A673 (cell line): ENCODE results near the gene SNTG2. TPM values are rescaled to one million over a fixed set of nuclear protein-coding genes. Genes with fewer than 3 reads are reported as not detected.

Source experiments
- BruUV-seq: library from RNA; stranded (reverse); fragments of 400-500 nt; replicated peaks from 2 replicates; lab custom pipeline; 2021; lab: Mats Ljungman, UMichigan
- CTCF ChIA-PET: fragments of 300-600 bp; sonication (Branson Sonifier 250); formaldehyde crosslinking; loops from one replicate; lab custom pipeline; 2022; ENCODE audit warnings: antibody characterized with exemption; lab: Charles Lee
- POLR2A ChIA-PET: fragments of 300-600 bp; sonication (Branson Sonifier 250); formaldehyde crosslinking; loops from one replicate; lab custom pipeline; 2022; ENCODE audit warnings: antibody characterized with exemption; ENCODE audit not compliant: low non-redundant PET; lab: Charles Lee
- DNase-seq: peaks from one replicate; pipeline ENCODE4 v3.0.0-alpha.2; 2015; ENCODE audit warnings: low spot score
- H3K27ac ChIP-seq: fragments of 200-600 bp; sonication (generic); 2 replicates; pipeline ENCODE4 v1.5.1; 2016; ENCODE audit warnings: mixed run types, low read depth, mild to moderate bottlenecking, mixed read lengths, antibody characterized with exemption, low read length; ENCODE audit not compliant: poor library complexity, severe bottlenecking
- H3K27me3 ChIP-seq: fragments of 200-600 bp; sonication (generic); replicated peaks from 2 replicates; pipeline ENCODE4 v1.6.1; 2017; ENCODE audit warnings: mixed run types, low read depth, mild to moderate bottlenecking, mixed read lengths, antibody characterized with exemption, low read length; ENCODE audit not compliant: insufficient read depth, poor library complexity
- H3K36me3 ChIP-seq: fragments of 200-600 bp; sonication (generic); 2 replicates; pipeline ENCODE4 v1.6.1; 2016; ENCODE audit warnings: mixed run types, mild to moderate bottlenecking, mixed read lengths, antibody characterized with exemption, low read length; ENCODE audit not compliant: insufficient read depth, poor library complexity, severe bottlenecking
- H3K4me1 ChIP-seq: fragments of 200-600 bp; sonication (generic); 2 replicates; pipeline ENCODE4 v1.6.1; 2017; ENCODE audit warnings: mixed run types, mild to moderate bottlenecking, mixed read lengths, antibody characterized with exemption, low read length; ENCODE audit not compliant: insufficient read depth, poor library complexity, severe bottlenecking
- H3K4me3 ChIP-seq: fragments of 200-600 bp; sonication (generic); 2 replicates; pipeline ENCODE4 v1.5.1; 2016; ENCODE audit warnings: low read depth, mixed run types, mild to moderate bottlenecking, mixed read lengths, low read length; ENCODE audit not compliant: poor library complexity, severe bottlenecking
- H3K9me3 ChIP-seq: fragments of 200-600 bp; sonication (generic); 2 replicates; pipeline ENCODE4 v1.6.1; 2016; ENCODE audit warnings: mixed run types, low read depth, mild to moderate bottlenecking, mixed read lengths, antibody characterized with exemption, low read length; ENCODE audit not compliant: poor library complexity, severe bottlenecking
- EZH2 ChIP-seq: fragments of 200-600 bp; sonication (generic); IDR thresholded peaks from 2 replicates; pipeline ENCODE4 v1.6.1; 2017; ENCODE audit warnings: borderline replicate concordance, low read depth, mild to moderate bottlenecking, mixed read lengths, antibody characterized with exemption, low read length; ENCODE audit not compliant: poor library complexity, severe bottlenecking
- intact Hi-C: fragments of 100-400 bp; cut with micrococcal nuclease; formaldehyde crosslinking; loops from one replicate; pipeline ENCODE4 v1.10.0; 2022; ENCODE audit not compliant: unreplicated experiment
- total RNA-seq: library from RNA; stranded (reverse); gene quantifications from 2 replicates; pipeline ENCODE4 v1.2.3, GENCODE V29; 2021
- TF ChIP-seq, protein P1 (sequence below): fragments of 300-800, 200-600 bp; sonication (generic); conservative IDR thresholded peaks from 2 replicates; pipeline ENCODE4 v1.5.1; 2017; ENCODE audit warnings: low read depth, mild to moderate bottlenecking, antibody characterized with exemption, low read length, moderate library complexity, mixed read lengths

SNTG2 gene
- total RNA-seq, 1 experiment from 2014 or later = 3.7 TPM

DNA sequence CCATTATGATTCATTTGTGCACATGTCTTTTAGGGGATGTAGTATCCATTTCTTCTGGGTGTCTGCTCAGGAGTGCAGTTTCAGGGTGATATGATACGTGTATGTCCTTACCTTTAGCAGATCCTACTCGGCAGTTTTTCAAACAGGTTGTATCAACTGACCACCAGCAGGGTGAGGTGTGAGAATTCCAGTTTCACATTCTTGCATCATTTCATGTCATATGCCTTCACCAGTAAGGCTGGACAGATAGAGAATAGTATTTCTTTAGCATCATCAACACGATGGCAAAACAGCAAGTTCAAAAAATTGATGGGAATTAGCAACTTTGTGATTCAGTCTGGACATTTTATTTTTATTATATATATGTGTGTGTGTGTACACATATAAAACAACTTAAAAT is 232.7 kb downstream of the SNTG2 start:
- Histone ChIP-seq H3K27me3 (no peaks in the 10 kb centered on the region), H3K9me3 (no peaks in the 10 kb centered on the region), H3K36me3 (no peaks in the 10 kb centered on the region), H3K27ac (no peak overlapping the region), H3K4me1 (no peaks in the 10 kb centered on the region), H3K4me3 (no peak overlapping the region)
- no peak for DNase-seq
- TF ChIP-seq, protein P1, sequence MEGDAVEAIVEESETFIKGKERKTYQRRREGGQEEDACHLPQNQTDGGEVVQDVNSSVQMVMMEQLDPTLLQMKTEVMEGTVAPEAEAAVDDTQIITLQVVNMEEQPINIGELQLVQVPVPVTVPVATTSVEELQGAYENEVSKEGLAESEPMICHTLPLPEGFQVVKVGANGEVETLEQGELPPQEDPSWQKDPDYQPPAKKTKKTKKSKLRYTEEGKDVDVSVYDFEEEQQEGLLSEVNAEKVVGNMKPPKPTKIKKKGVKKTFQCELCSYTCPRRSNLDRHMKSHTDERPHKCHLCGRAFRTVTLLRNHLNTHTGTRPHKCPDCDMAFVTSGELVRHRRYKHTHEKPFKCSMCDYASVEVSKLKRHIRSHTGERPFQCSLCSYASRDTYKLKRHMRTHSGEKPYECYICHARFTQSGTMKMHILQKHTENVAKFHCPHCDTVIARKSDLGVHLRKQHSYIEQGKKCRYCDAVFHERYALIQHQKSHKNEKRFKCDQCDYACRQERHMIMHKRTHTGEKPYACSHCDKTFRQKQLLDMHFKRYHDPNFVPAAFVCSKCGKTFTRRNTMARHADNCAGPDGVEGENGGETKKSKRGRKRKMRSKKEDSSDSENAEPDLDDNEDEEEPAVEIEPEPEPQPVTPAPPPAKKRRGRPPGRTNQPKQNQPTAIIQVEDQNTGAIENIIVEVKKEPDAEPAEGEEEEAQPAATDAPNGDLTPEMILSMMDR = no peak
- no peak for TF ChIP-seq EZH2
- no TSS peak for BruUV-seq
- intact Hi-C loops = no loop called here
- CTCF ChIA-PET = no interaction called here
- POLR2A ChIA-PET = no interaction called here

DNA sequence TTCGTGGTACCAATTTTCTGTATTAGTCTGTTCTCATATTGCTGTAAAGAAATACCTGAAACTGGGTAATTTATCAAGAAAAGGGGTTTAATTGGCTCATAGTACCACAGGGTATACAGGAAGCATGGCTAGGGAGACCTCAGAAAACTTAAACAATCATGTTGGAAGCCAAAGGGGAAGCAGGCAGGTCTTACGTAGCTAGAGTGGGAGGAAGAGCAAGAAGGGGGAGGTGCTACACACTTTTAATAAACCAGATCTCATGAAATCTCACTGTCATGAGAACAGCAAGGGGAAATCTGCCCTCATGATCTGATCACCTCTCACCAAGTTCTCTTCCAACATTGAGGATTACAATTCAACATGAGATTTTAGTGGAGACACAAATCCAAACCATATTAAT is 235.8 kb downstream of the SNTG2 start:
- Histone ChIP-seq H3K9me3 (no peaks in the 10 kb centered on the region), H3K27ac (no peak overlapping the region), H3K4me3 (no peak overlapping the region), H3K4me1 (no peaks in the 10 kb centered on the region), H3K27me3 (no peaks in the 10 kb centered on the region), H3K36me3 (no peaks in the 10 kb centered on the region)
- TF ChIP-seq, protein P1 = no peak
- no peak for TF ChIP-seq EZH2
- ChIA-PET CTCF (no interaction called here), POLR2A (no interaction called here)
- DNase-seq = no peak
- intact Hi-C loops = no loop called here
- no TSS peak for BruUV-seq

DNA sequence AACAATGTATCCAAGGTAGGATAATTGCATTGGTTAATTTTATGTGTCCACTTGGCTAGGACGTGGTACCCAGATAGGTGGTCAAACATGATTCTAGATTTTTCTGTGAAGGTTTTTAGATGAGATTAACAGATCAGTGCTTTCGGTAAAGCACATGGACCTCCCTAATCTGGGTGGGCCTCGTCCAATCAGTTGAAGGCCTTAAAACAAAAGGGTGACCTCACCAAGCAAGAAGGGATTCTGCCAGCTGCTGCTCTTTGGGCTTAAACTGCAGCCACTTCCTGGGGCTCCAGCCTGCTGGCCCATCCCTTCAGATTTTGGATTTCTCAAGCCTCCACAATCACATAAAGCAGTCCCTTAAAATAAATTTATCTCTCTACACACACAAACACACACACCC is 236.5 kb downstream of the SNTG2 start:
- no peaks in the 10 kb centered on the region for H3K36me3 ChIP-seq
- intact Hi-C loops = no loop called here
- DNase-seq = no peak
- no peak overlapping the region for H3K27ac ChIP-seq
- H3K4me3 ChIP-seq = no peak overlapping the region
- TF ChIP-seq EZH2 = no peak
- TF ChIP-seq, protein P1 = no peak
- H3K27me3 ChIP-seq = no peaks in the 10 kb centered on the region
- CTCF ChIA-PET = no interaction called here
- POLR2A ChIA-PET = no interaction called here
- H3K9me3 ChIP-seq = no peaks in the 10 kb centered on the region
- H3K4me1 ChIP-seq = no peaks in the 10 kb centered on the region
- BruUV-seq = no TSS peak
